Liver (tissue), 3 donors: Measurements from ENCODE around the gene TDRD7.

ENCODE experiments used
- ATF3 ChIP-seq: IDR thresholded peaks from 2 replicates; pipeline ENCODE4 v1.6.1; 2016; ENCODE audit warnings: antibody characterized with exemption
- CTCF ChIP-seq: fragments of 150-350 bp; IDR thresholded peaks from 2 replicates; pipeline ENCODE4 v1.5.1; 2017; ENCODE audit warnings: improper control_type of control experiment, low read depth, low read length; ENCODE audit not compliant: missing input control
- EGR1 ChIP-seq, 2 donors: IDR thresholded peaks; 2 replicates each; pipeline ENCODE4 v1.6.1; 2016 to 2018; ENCODE audit warnings: antibody characterized with exemption in 2 of 2, low read depth in 2 of 2
- FOXA1 ChIP-seq: IDR thresholded peaks from 2 replicates; pipeline ENCODE4 v1.6.1; 2016; ENCODE audit warnings: antibody characterized with exemption
- GABPA ChIP-seq, 2 donors: IDR thresholded peaks in 1 of 2; conservative IDR thresholded peaks in 1 of 2; 2 replicates each; pipeline ENCODE4 v1.6.1; 2016; ENCODE audit warnings: antibody characterized with exemption in 2 of 2, mild to moderate bottlenecking in 1 of 2, moderate library complexity in 1 of 2
- HNF4A ChIP-seq, 2 donors: conservative IDR thresholded peaks; 2 replicates each; pipeline ENCODE4 v1.6.1; 2016; ENCODE audit warnings: antibody characterized with exemption in 2 of 2, mild to moderate bottlenecking in 2 of 2
- JUND ChIP-seq, 2 donors: IDR thresholded peaks; 2 replicates each; pipeline ENCODE4 v1.6.1; 2016; ENCODE audit warnings: antibody characterized with exemption in 2 of 2
- MAX ChIP-seq: IDR thresholded peaks from 2 replicates; pipeline ENCODE4 v1.6.1; 2016; ENCODE audit warnings: antibody characterized with exemption
- RAD21 ChIP-seq, 2 donors: IDR thresholded peaks; 2 replicates each; pipeline ENCODE4 v1.6.1; 2016; ENCODE audit warnings: antibody characterized with exemption in 2 of 2, mild to moderate bottlenecking in 2 of 2
- REST ChIP-seq: IDR thresholded peaks from 2 replicates; pipeline ENCODE4 v1.6.1; 2016; ENCODE audit warnings: antibody characterized with exemption, mild to moderate bottlenecking
- SP1 ChIP-seq: IDR thresholded peaks from 2 replicates; pipeline ENCODE4 v1.6.1; 2018; ENCODE audit warnings: antibody characterized with exemption, mild to moderate bottlenecking
- TAF1 ChIP-seq: conservative IDR thresholded peaks from 2 replicates; pipeline ENCODE4 v1.6.1; 2016; ENCODE audit warnings: antibody characterized with exemption, mild to moderate bottlenecking
- YY1 ChIP-seq: IDR thresholded peaks from 2 replicates; pipeline ENCODE4 v1.6.1; 2016; ENCODE audit warnings: antibody characterized with exemption, mild to moderate bottlenecking
- ZBTB33 ChIP-seq: IDR thresholded peaks from 2 replicates; pipeline ENCODE4 v1.6.1; 2016; ENCODE audit warnings: antibody characterized with exemption
- donor health status: healthy.
- donor health status: healthy.

- no peak for TF ChIP-seq MAX
- TF ChIP-seq CTCF = no peak
- no peak for TF ChIP-seq SP1
- TF ChIP-seq HNF4A (conservative IDR thresholded peaks at IDR 0.05) = no peak
- TF ChIP-seq EGR1 (IDR thresholded peaks at IDR 0.05; ENCODE audit: low read depth in 2 of 2) = no peak
- TF ChIP-seq RAD21 (IDR thresholded peaks at IDR 0.05) = no peak
- TF ChIP-seq GABPA (IDR thresholded peaks at IDR 0.05 in 1 of 2, conservative IDR thresholded peaks at IDR 0.05 in 1 of 2) = no peak
- no peak for TF ChIP-seq ZBTB33
- no peak for TF ChIP-seq FOXA1
- TF ChIP-seq REST = no peak
- TF ChIP-seq TAF1 = no peak
- no peak for TF ChIP-seq ATF3
- TF ChIP-seq YY1 = no peak
- no peak for TF ChIP-seq JUND (IDR thresholded peaks at IDR 0.05)
Observed at GRCh38 chr9:97501972-97502221, 90.0 kb downstream of the TDRD7 start.
